ENCODE results near the gene TRIO.

The TRIO gene

GRCh38 chr5:14326035-14326903, 183.1 kb downstream of the TRIO start:
- CTCF ChIA-PET, result no interaction called here
- POLR2A ChIA-PET (ENCODE audit: low non-redundant PET), result no interaction called here
- TF ChIP-seq CTCF (conservative IDR thresholded peaks at IDR 0.05; ENCODE audit: low read depth), result no peak; the same call in 1 of the 2 replicates
- no peak for DNase-seq (ENCODE audit: low spot score)
- H3K27ac ChIP-seq, result no peak overlapping the region

GRCh38 chr5:14327624-14328023, 184.5 kb downstream of the TRIO start:
- no peak for TF ChIP-seq CTCF (conservative IDR thresholded peaks at IDR 0.05; ENCODE audit: low read depth)
- CTCF ChIA-PET, result no interaction called here
- DNase-seq (ENCODE audit: low spot score), result no peak
- POLR2A ChIA-PET (ENCODE audit: low non-redundant PET), result no interaction called here
- no peak overlapping the region for H3K27ac ChIP-seq

GRCh38 chr5:14328144-14328543, 185.0 kb downstream of the TRIO start:
- H3K27ac ChIP-seq, result no peak overlapping the region
- no peak for DNase-seq (ENCODE audit: low spot score)
- TF ChIP-seq CTCF (conservative IDR thresholded peaks at IDR 0.05; ENCODE audit: low read depth), result no peak
- ChIA-PET CTCF (no interaction called here), POLR2A (ENCODE audit: low non-redundant PET) (no interaction called here)

- no peak for DNase-seq (ENCODE audit: low spot score)
- H3K27ac ChIP-seq, result no peak overlapping the region
- TF ChIP-seq CTCF (conservative IDR thresholded peaks at IDR 0.05; ENCODE audit: low read depth), result no peak
- ChIA-PET CTCF (no interaction called here), POLR2A (ENCODE audit: low non-redundant PET) (no interaction called here)
Observed at GRCh38 chr5:14330291-14330690, 187.1 kb downstream of the TRIO start.

GRCh38 chr5:14330729-14331385, 187.7 kb downstream of the TRIO start:
- CTCF ChIA-PET, result no interaction called here

GRCh38 chr5:14331386-14331781, 188.2 kb downstream of the TRIO start:
- ChIA-PET POLR2A (ENCODE audit: low non-redundant PET) (no interaction called here), CTCF (no interaction called here)
- no peak overlapping the region for H3K27ac ChIP-seq
- DNase-seq (ENCODE audit: low spot score), result no peak
- no peak for TF ChIP-seq CTCF (conservative IDR thresholded peaks at IDR 0.05; ENCODE audit: low read depth)

More at GRCh38 chr5:14330729-14331385, 187.7 kb downstream of the TRIO start:
- TF ChIP-seq CTCF (conservative IDR thresholded peaks at IDR 0.05; ENCODE audit: low read depth), result no peak
- no peak for DNase-seq (ENCODE audit: low spot score)
- POLR2A ChIA-PET (ENCODE audit: low non-redundant PET), result no interaction called here
- no peak overlapping the region for H3K27ac ChIP-seq

All from RWPE1 (cell line).